ENCODE results near the gene OFD1. TPM values are rescaled to one million over a fixed set of nuclear protein-coding genes. Genes with fewer than 3 reads are reported as not detected.

The OFD1 gene
- total and polyA plus RNA-seq, 7 donors, result 3.3 to 9.5 (median 8.2) TPM

DNA sequence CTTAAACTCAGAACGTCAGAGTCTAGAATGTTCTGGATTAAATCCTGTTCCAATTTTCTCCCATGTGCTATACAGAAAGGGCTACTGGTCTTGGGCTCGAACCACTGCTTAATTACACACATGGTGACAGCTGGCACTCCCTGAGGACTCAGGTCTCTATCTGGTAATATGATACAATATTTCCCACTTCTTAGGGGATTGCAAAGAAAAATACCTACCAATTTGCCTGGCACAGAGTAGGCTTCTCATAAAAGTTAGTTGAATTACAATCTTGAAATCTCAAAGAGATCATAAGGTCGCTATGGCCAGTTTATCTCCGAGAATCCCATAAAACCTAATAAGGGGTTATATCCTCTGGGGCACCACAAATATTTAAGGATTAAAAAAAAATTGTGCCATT lies 73.7 kb downstream of the OFD1 start:
- no peak for ATAC-seq
- no peak for DNase-seq
- H3K4me1 ChIP-seq, result no peaks in the 10 kb centered on the region
- H3K27me3 ChIP-seq (ENCODE audit: insufficient read depth in 3 of 3, low read length in 2 of 3), result peaks cover 0 to 19% (median 2%) of the 10 kb centered on the region in 3 donors
- intact Hi-C loops (cut with DNase I), result no loop called here
- no peaks in the 10 kb centered on the region for H3K9me3 ChIP-seq
- no peak overlapping the region for H3K27ac ChIP-seq
- no peaks in the 10 kb centered on the region for H3K36me3 ChIP-seq (ENCODE audit: insufficient read depth in 1 of 2, low read depth in 1 of 2)
- WGBS, 3 donors, result 45 to 49% (median 46%) methylated on average over 4 of the region's 4 CpGs
- H3K4me3 ChIP-seq, result no peak overlapping the region
- TF ChIP-seq, protein P1, sequence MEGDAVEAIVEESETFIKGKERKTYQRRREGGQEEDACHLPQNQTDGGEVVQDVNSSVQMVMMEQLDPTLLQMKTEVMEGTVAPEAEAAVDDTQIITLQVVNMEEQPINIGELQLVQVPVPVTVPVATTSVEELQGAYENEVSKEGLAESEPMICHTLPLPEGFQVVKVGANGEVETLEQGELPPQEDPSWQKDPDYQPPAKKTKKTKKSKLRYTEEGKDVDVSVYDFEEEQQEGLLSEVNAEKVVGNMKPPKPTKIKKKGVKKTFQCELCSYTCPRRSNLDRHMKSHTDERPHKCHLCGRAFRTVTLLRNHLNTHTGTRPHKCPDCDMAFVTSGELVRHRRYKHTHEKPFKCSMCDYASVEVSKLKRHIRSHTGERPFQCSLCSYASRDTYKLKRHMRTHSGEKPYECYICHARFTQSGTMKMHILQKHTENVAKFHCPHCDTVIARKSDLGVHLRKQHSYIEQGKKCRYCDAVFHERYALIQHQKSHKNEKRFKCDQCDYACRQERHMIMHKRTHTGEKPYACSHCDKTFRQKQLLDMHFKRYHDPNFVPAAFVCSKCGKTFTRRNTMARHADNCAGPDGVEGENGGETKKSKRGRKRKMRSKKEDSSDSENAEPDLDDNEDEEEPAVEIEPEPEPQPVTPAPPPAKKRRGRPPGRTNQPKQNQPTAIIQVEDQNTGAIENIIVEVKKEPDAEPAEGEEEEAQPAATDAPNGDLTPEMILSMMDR (IDR thresholded peaks at IDR 0.05), result no peak

DNA sequence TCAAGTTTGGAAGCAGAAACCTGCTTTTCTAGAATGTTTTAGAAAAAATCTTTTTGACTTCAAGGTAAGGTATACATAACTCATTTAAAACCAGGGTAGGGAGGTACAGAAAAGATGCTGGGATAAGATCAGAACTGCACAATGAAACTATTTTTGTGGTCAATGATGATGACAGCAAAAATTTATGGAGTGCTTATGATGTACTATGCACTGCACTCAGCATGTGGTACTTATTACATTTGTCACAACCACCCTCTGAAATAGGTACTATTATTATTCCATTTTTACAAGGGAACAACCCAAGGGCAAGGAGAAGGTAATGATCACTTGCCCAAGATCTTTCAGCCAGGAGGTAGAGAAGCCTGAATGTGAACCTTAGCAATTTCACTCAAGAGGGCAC lies 74.3 kb downstream of the OFD1 start:
- ATAC-seq, result no peak
- Histone ChIP-seq H3K27ac (no peak overlapping the region), H3K4me3 (no peak overlapping the region), H3K4me1 (no peaks in the 10 kb centered on the region), H3K9me3 (no peaks in the 10 kb centered on the region), H3K36me3 (ENCODE audit: insufficient read depth in 1 of 2, low read depth in 1 of 2) (no peaks in the 10 kb centered on the region), H3K27me3 (ENCODE audit: insufficient read depth in 3 of 3, low read length in 2 of 3) (peaks cover 0 to 19% (median 2%) of the 10 kb centered on the region in 3 donors)
- DNase-seq, result no peak
- intact Hi-C loops (cut with DNase I), result no loop called here
- TF ChIP-seq, protein P1 (IDR thresholded peaks at IDR 0.05), result no peak

DNA sequence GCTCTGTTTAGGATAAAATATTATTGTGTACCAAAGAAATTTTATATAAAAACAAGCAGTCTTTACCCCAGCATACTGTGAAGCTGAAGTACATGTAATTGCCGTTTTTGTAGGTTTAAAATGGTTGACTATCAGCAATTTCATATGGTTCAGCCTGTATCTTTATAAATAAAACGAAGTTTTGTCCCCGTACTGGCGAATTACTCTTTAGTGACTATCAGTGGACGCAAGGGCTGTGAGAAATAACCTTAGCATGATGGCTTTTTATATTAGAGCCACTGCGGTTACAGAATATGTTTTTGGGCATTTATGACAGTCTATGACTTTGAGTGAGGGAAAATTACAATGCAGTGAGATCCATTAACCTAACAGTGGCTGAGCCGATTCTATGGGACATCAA lies 81.1 kb downstream of the OFD1 start:
- Histone ChIP-seq H3K27ac (no peak overlapping the region), H3K9me3 (no peaks in the 10 kb centered on the region), H3K27me3 (ENCODE audit: insufficient read depth in 3 of 3, low read length in 2 of 3) (peaks cover 0 to 24% (median 0%) of the 10 kb centered on the region in 3 donors), H3K4me3 (no peak overlapping the region), H3K4me1 (no peaks in the 10 kb centered on the region), H3K36me3 (ENCODE audit: insufficient read depth in 1 of 2, low read depth in 1 of 2) (no peaks in the 10 kb centered on the region)
- intact Hi-C loops (cut with DNase I), result no loop called here
- ATAC-seq, result no peak
- TF ChIP-seq, protein P1 (IDR thresholded peaks at IDR 0.05), result no peak
- WGBS, 3 donors, result 89 to 97% (median 93%) methylated on average over 7 of the region's 7 CpGs
- no peak for DNase-seq

DNA sequence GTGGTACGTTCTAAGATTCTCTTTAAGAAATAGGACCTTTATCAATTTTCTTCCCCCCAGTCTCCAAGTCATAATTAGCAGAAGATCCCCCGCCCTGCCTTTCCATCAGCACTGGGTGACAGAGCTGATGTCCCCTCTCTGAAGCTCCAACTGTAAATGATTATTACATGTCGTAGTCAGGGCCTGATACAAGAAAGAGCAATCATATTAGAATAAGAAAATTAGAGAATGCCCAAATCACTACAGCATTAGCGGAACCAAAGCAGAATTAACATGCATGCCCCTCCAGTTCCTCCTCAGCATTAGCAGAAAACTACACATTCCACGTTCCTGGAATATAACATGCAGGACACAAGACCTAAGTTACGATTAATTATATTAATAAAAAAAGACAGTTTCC lies 81.6 kb downstream of the OFD1 start:
- WGBS, 3 donors, result 79 to 84% (median 79%) methylated on average over 6 of the region's 6 CpGs
- intact Hi-C loops (cut with DNase I), result no loop called here
- Histone ChIP-seq H3K27ac (no peak overlapping the region), H3K36me3 (ENCODE audit: insufficient read depth in 1 of 2, low read depth in 1 of 2) (no peaks in the 10 kb centered on the region), H3K9me3 (no peaks in the 10 kb centered on the region), H3K4me1 (no peaks in the 10 kb centered on the region), H3K4me3 (no peak overlapping the region), H3K27me3 (ENCODE audit: insufficient read depth in 3 of 3, low read length in 2 of 3) (peaks cover 0 to 24% (median 0%) of the 10 kb centered on the region in 3 donors)
- ATAC-seq, result no peak
- TF ChIP-seq, protein P1 (IDR thresholded peaks at IDR 0.05), result no peak
- DNase-seq, result no peak
